HG03442 (cell line): ENCODE data around the gene TRABD2A.
A peak's percentile ranks its signal among the peaks of the same experiment; 100 is the strongest.
"Not testable (repeated sequence)": the region's sequence is repeated elsewhere in the genome, so short reads cannot be mapped to it uniquely, and the experiment has no call there.

Source experiments
- ATAC-seq: cut with Tn5 transposase; IDR thresholded peaks from one replicate; pipeline ENCODE4 v1.9.1; 2021; ENCODE audit warnings: mild to moderate bottlenecking, moderate library complexity; ENCODE audit not compliant: unreplicated experiment

The TRABD2A gene

DNA sequence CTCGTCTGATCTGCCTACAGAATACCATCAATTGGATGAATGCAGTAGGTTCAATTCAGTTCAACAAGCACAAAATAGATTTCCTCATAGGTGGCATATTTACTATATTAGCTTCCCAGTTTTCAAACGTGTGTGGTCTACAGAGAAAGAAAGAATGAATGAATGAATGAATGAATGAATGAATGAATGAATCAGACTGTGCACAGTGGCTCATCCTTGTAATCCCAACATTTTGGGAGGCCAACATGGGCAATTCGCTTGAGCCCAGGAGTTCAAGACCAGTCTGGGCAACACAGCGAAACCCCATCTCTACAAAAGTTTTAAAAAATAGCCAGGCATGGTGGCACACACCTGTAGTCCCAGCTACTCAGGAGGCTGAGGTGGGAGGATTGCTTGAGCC, 94.9 kb downstream of the TRABD2A start:
- no peak for ATAC-seq

DNA sequence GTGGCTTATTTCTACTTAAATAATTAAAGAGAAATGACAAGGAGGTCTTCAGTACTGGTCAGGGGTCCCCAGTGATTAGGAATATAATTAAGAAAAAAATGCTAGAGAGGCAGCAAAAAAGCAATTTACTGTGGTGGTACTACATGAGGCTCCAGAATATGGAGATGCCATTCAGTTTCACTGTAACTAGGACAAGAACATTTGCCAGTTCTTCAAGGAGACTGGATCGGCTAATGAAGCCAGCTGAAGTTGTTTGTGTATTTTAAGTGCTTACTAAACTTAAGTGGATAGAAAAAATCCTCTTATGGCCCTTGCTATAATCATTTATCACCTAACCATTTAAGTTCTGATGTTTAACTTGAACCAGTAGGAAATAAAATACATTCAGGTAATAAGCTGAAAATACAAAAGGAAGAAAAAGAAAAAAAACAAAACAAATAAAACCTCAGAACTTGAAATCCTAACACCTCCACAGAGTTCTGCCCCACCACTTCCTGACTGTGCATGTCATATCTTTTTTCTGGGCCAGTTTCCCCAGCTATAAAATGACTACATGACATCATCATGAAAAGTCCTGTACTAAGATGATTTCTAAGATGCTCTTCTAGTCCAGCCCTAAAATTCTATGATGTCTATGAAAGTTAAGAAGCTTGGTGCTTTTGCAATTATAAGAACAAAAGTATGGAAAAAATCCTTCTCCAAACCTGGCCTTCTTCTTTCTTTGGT, 98.0 kb downstream of the TRABD2A start:
- no peak for ATAC-seq

DNA sequence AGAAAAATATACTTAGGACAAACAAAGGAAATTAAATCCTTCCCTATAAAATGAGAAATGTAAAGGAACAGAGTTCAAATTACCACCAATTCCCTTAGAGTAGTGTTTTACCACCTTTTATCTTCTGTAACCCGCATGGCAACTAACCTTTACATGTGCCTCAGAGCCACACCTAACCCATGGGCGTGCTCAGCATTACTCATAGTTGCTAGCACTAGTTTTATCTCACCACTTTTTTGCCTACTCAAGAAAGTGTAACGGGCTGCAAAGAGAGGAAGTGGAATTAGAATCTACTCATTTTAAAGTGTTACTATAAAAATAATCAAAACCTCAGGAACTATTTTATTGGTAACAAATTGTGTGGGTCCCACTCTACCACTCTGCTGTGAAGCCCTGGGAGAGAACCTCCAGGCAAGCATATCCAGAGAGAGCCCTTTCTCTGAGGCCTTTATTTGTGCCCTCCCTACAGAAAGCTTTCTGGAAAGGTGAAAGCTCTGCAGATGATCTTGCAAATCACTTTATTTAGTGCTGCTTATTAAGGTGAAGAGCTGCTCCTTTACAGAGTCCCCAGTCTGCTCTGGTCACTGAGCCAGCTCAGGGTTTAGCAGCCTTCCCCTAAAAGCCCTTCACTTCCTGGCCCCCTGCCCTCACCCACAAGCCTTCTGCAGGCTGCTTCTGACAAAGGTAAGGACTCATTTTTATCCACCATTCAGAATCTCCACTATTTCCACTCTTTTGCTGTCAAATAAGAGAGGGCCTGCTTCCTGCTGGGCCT, 98.8 kb downstream of the TRABD2A start:
- peak; percentile 97 for ATAC-seq

DNA sequence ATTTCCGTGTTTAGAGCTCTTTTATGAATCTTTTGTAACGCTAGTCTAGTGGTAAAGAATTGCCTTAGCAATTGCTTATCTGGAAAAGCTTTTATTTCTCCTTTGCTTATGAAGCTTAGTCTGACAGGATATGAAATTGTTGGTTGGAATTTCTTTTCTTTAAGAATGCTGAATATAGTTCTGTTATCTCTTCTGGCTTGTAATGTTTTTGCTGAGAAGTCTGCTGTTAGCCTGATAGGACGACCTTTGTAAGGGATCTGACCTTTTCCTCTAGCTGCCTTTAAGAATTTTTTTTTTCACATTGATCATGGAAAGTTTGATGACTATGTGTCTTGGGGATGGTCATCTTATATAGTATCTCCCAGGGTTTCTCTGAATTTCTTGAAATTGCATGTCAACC, 101.1 kb downstream of the TRABD2A start:
- ATAC-seq, result no peak

DNA sequence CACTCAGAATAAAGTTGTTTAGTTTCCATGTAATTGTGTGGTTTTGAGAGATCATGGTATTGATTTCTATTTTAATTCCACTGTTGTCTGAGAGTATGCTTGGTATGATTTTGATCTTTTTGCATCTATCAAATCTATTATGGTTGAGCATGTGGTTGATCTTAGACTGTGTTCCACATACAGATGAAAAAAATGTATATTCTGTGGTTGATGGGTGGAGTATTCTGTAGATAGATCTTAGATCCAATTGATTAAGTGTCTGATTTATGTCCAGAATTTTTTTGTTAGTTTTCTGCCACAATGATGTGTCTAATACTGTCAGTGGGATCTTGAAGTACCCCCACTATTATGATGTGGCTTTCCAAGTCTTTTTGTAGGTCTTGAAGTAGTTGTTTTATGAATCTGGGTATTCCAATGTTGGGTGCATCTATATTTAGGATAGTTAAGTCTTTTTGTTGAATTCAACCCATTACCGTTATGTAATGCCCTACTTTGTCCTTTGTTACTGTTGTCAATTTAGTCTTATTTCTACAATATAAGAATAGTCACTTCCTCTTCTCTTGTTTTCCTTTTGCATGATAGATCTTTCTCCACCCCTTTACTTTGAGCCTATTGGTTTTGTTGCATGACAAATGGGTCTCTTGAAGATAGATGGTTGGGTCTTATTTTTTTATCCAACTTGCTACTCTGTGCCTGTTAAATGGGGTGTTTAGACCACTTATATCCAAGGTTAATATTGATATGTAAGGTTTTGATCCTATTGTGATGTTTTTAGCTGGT, 101.8 kb downstream of the TRABD2A start:
- ATAC-seq, result no peak

DNA sequence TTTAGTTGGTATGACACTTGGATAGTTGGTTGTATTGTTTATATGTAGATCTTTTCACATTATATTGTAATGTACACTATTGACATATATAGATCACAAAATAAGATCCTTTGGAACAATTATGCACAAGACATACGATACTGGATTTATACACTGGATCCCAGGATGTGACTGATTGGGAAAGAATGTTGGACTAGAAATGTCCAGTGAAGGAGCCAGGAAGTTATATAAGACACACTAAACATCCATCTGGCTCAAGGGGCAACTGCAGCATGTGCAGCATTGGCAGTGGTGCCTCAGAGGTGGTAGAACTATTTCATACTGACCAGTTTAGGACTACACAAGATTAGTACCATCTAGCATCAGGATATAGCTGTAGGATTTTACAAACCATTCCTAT, 104.9 kb downstream of the TRABD2A start:
- ATAC-seq, result no peak

DNA sequence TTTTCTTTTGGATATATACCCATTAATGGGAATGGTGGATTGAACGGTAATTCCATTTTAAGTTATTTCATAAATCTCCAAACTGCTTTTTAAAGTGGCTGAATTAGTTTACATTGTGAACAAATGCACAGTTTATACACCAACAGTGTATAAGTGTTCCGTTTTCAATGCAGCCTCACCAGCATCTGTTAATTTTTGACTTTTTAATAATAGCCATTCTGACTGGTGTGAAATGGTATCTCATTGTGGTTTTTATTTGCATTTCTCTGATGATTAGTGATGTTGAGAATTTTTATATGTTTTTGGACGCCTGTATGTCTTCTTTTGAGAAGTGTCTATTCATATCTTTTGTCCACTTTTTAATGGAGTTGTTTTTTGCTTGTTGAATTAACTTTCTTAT, 107.3 kb downstream of the TRABD2A start:
- not testable (repeated sequence) for ATAC-seq
